Adrenal gland (tissue), 12 donors: ENCODE data around the gene NECTIN1. TPM values are rescaled to one million over a fixed set of nuclear protein-coding genes. Genes with fewer than 3 reads are reported as not detected.

Experiments used
- DNase-seq, 7 donors: peaks; one replicate each; pipeline ENCODE4 v3.0.0-alpha.2; 2019 to 2020
- H3K27ac ChIP-seq, 5 donors: fragments of 200-600 bp; sonication (generic) in 4 of 5; 1 replicate in 3 of 5; 2 replicates in 2 of 5; pipeline versions ENCODE4 v1.5.1 to v1.8.0; 2016 to 2020; ENCODE audit warnings: mild to moderate bottlenecking in 1 of 5
- H3K27me3 ChIP-seq: fragments of 200-600 bp; 2 replicates; pipeline ENCODE4 v1.8.0; 2021
- H3K36me3 ChIP-seq, 2 donors: fragments of 200-600 bp; replicated peaks in 1 of 2; 1 replicate in 1 of 2; 2 replicates in 1 of 2; pipeline versions ENCODE4 v1.5.1 to v1.8.0; 2018 to 2022
- H3K4me1 ChIP-seq, 2 donors: fragments of 200-600 bp; replicated peaks in 1 of 2; 1 replicate in 1 of 2; 2 replicates in 1 of 2; pipeline versions ENCODE4 v1.5.1 to v1.8.0; 2018 to 2021
- H3K4me3 ChIP-seq, 4 donors: fragments of 200-600 bp; sonication (generic) in 3 of 4; one replicate each; pipeline ENCODE4 v1.5.1; 2016 to 2018
- H3K9me3 ChIP-seq, 3 donors: fragments of 200-600 bp; sonication (generic) in 1 of 3; replicated peaks in 1 of 3; 1 replicate in 2 of 3; 2 replicates in 1 of 3; pipeline versions ENCODE4 v1.5.1 to v1.8.0; 2016 to 2021
- POLR2A ChIP-seq, 2 donors: fragments of 450-650 bp; IDR thresholded peaks; one replicate each; pipeline ENCODE4 v1.6.1; 2017; ENCODE audit warnings: antibody characterized with exemption in 2 of 2, mild to moderate bottlenecking in 2 of 2, moderate library complexity in 1 of 2
- WGBS, 4 donors: extraction: QIAGEN DNeasy Blood & Tissue Kit in 2 of 4; methylation state at CpG; one replicate each; pipeline versions ENCODE4 v1.1.5 to v1.1.7; 2013 to 2017; 5-methylcytosine and 5-hydroxymethylcytosine counted together
- intact Hi-C, 2 donors: fragments of 100-400 bp; cut with DNase I; formaldehyde crosslinking; loops; one replicate each; pipeline versions ENCODE4 v1.14.1 to v1.15.0; 2022 to 2023
- polyA plus RNA-seq, 3 donors: library from polyadenylated mRNA; stranded (reverse); fragments of 200-250 nt in 2 of 3; fragments of 350-450 nt in 1 of 3; fragmentation: Illumina TruSeq in 1 of 3; extraction: RNeasy Lipid Tissue Mini Kit (QIAGEN cat#74804) in 1 of 3; gene quantifications; one replicate each; pipeline ENCODE4 v1.2.3, GENCODE V29; 2013 to 2014
- total RNA-seq, 9 donors: library from RNA; depleted of rRNA in 4 of 9; stranded (reverse); fragments of >200 nt in 4 of 9; fragments of 120-200 nt in 1 of 9; fragmentation: NEBNext Ultra II Directional in 1 of 9; extraction: Animal tissue kit (Norgen Biotek cat#: 25700) in 1 of 9; gene quantifications; one replicate each; pipeline versions ENCODE4 v1.1.0 to v1.2.4, GENCODE V29; 2013 to 2023
- TF ChIP-seq, protein P1 (sequence below), 6 experiments: fragments of 450-650 bp in 4 of 6; fragments of 200-600 bp in 2 of 6; sonication (generic) in 1 of 6; IDR thresholded peaks; 1 replicate in 5 of 6; 2 replicates in 1 of 6; pipeline versions ENCODE4 v1.5.1 to v1.8.0; 2016 to 2021; ENCODE audit warnings: antibody characterized with exemption in 6 of 6, mild to moderate bottlenecking in 2 of 6, moderate library complexity in 1 of 6
- donor health status: healthy with polysubstance abuse.
- donor health status: Bipolar disorder and iron deficiency.
- donor health status: DM: yes; HTN: yes; CAD: no.
- donor health status: DM: no; HTN: no; CAD: no.
- donor health status: DM: no; HTN: no; CAD: no.
- donor health status: DM: yes; HTN: yes; CAD: no.

Gene NECTIN1
- total and polyA plus RNA-seq, 12 donors, result 1.6 to 19.6 (median 5.4) TPM

DNA sequence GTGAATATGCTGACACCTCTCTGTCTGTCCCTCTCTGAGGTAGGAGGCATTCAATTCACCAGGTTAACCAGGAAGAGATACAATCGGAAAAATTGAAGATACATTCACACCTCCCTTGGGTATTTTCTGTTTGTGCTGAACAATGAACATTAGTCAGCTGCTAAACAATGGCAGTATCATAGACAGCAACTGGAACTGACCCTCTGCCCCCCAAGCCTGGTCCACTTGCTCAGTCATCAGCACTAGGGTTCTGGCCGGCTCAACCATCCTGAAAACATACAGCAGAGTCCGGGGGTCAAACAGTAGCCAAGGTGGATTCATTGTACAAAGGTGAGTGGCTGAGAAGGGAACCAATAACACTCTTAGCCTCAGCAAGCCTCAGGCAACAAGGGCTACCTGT, 4.0 kb downstream of the NECTIN1 start:
- 91 to 93% (median 92%) methylated on average over 3 of the region's 3 CpGs for WGBS, 4 donors
- H3K27me3 ChIP-seq, result no peaks in the 10 kb centered on the region
- no peak overlapping the region for H3K27ac ChIP-seq
- peaks cover 12 to 24% of the 10 kb centered on the region in 2 donors for H3K4me1 ChIP-seq
- H3K36me3 ChIP-seq, result no peaks in the 10 kb centered on the region
- TF ChIP-seq POLR2A (IDR thresholded peaks at IDR 0.05), result no peak
- TF ChIP-seq, protein P1, sequence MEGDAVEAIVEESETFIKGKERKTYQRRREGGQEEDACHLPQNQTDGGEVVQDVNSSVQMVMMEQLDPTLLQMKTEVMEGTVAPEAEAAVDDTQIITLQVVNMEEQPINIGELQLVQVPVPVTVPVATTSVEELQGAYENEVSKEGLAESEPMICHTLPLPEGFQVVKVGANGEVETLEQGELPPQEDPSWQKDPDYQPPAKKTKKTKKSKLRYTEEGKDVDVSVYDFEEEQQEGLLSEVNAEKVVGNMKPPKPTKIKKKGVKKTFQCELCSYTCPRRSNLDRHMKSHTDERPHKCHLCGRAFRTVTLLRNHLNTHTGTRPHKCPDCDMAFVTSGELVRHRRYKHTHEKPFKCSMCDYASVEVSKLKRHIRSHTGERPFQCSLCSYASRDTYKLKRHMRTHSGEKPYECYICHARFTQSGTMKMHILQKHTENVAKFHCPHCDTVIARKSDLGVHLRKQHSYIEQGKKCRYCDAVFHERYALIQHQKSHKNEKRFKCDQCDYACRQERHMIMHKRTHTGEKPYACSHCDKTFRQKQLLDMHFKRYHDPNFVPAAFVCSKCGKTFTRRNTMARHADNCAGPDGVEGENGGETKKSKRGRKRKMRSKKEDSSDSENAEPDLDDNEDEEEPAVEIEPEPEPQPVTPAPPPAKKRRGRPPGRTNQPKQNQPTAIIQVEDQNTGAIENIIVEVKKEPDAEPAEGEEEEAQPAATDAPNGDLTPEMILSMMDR (IDR thresholded peaks at IDR 0.05), result no peak
- intact Hi-C loops, result loop anchor here in 1 of 2 donors (10.0 kb wide), 1 partner anchor 240 kb away; no protein-coding TSS in a partner anchor
- DNase-seq, result no peak
- no peaks in the 10 kb centered on the region for H3K9me3 ChIP-seq
- no peak overlapping the region for H3K4me3 ChIP-seq

DNA sequence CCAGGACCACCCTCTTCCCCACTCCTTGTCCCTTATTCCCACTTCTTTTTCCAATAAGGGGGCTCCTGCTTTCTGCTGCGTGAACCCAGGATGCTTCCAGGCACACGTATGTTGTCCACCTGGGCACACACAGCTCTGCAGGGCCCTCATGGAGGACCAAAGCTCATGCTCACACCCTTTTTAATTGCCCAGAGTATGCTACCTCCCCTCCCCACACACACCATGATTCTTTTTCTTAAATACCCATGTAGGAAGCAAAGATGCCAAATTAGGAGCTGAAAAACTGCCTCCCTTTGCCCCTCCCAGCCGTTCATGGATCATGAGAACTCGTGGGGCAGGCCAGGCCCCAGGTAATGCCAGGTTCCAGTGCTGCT, 5.1 kb downstream of the NECTIN1 start:
- intact Hi-C loops, result loop anchor here in 1 of 2 donors (10.0 kb wide), 1 partner anchor 239 kb away; no protein-coding TSS in a partner anchor
- no peak for TF ChIP-seq POLR2A (IDR thresholded peaks at IDR 0.05)
- TF ChIP-seq, protein P1 (IDR thresholded peaks at IDR 0.05), result no peak
- H3K36me3 ChIP-seq, result no peaks in the 10 kb centered on the region
- DNase-seq, result no peak
- H3K4me1 ChIP-seq, result peaks cover 6 to 18% of the 10 kb centered on the region in 2 donors
- no peaks in the 10 kb centered on the region for H3K27me3 ChIP-seq
- H3K27ac ChIP-seq, result no peak overlapping the region
- WGBS, 4 donors, result 79 to 86% (median 81%) methylated on average over 3 to 4 of the region's 4 CpGs
- H3K4me3 ChIP-seq, result no peak overlapping the region
- H3K9me3 ChIP-seq, result no peaks in the 10 kb centered on the region

DNA sequence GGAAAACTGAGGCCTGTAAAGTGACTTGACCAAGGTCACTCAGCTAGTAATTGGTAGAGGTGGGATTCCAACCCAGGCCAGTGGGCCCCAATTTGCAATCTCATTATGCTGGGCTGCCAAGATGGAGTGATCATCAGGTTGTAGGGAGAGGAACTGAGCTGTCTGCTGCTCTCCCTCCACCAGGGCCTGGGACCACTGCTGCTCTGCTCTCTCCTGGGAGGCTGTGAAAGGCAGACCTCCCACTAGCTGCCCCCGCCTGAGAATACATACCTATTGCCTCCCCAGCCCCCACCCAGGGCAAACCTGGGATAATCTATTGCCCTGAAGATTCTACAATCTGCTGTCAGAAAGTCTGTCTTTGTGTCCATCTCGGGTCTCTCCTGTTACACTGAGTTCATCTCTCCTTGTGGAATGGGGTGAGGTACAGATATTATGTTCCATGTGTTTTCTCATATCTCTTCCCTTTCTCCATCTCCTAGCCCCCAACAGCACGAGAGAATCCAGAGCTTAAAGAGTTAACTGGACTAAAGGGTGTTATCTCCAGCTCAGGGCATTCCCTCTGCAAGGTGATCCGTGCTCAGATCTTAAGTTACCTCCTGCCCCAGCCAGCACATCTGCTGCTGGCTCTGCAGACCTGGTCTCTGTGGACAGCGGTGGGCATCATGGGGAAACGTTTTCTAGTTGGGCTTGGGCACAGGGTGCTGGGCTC, 5.6 kb downstream of the NECTIN1 start:
- DNase-seq, result no peak
- 65 to 68% (median 65%) methylated on average over 6 of the region's 6 CpGs for WGBS, 4 donors
- intact Hi-C loops, result loop anchor here in 1 of 2 donors (10.0 kb wide), 1 partner anchor 239 kb away; no protein-coding TSS in a partner anchor

DNA sequence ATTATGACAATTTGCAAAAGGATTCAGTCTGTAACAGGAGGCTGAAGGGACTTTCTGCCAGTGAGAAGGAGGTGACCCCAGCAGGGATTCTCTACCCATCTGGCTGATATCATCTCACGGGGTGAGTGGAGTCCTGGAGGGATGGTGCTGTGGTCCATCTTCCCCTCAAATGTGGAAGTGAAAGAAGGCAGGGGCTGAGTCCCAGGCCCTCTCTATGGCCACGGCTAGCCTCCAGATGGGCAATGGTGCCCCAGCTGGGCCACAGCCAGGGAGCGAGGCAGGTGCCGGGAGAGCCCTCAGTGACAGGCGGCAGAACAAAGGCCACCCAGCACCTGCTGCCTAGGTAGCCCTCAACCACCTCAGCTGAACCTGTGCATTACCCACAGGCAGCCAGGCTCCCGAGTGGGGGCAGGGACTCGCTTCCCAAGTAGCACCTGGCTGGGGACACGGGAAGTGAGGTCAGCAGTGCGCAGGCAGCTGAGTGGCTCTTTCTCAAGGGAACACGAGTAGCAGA, 6.7 kb downstream of the NECTIN1 start:
- Histone ChIP-seq H3K27me3 (no peaks in the 10 kb centered on the region), H3K9me3 (no peaks in the 10 kb centered on the region), H3K4me3 (no peak overlapping the region), H3K27ac (no peak overlapping the region), H3K4me1 (peaks cover under 1 to 9% of the 10 kb centered on the region in 2 donors), H3K36me3 (no peaks in the 10 kb centered on the region)
- TF ChIP-seq POLR2A (IDR thresholded peaks at IDR 0.05), result no peak
- TF ChIP-seq, protein P1 (IDR thresholded peaks at IDR 0.05), result no peak
- intact Hi-C loops, result loop anchor here in 1 of 2 donors (10.0 kb wide), 1 partner anchor 238 kb away; no protein-coding TSS in a partner anchor
- DNase-seq, result no peak
- 81 to 86% (median 83%) methylated on average over 4 to 10 of the region's 10 CpGs for WGBS, 4 donors

More for the DNA sequence above, 5.6 kb downstream of the NECTIN1 start:
- Histone ChIP-seq H3K9me3 (no peaks in the 10 kb centered on the region), H3K36me3 (no peaks in the 10 kb centered on the region), H3K27ac (no peak overlapping the region), H3K4me1 (peaks cover 6 to 18% of the 10 kb centered on the region in 2 donors), H3K27me3 (no peaks in the 10 kb centered on the region), H3K4me3 (no peak overlapping the region)
- no peak for TF ChIP-seq POLR2A (IDR thresholded peaks at IDR 0.05)
- TF ChIP-seq, protein P1 (IDR thresholded peaks at IDR 0.05), result no peak
